Neuronal stem cell (in vitro differentiated cells): ENCODE results near the gene AP3B2.
A peak's percentile ranks its signal among the peaks of the same experiment; 100 is the strongest.

Experiments
- DNase-seq: peaks from one replicate; pipeline ENCODE4 v3.0.0-alpha.2; 2013; ENCODE audit warnings: low spot score
- H2AFZ ChIP-seq: one replicate; pipeline ENCODE4 v1.6.1; 2013; ENCODE audit warnings: mild to moderate bottlenecking, low read length, inconsistent platforms
- H2AK5ac ChIP-seq: 2 replicates; pipeline ENCODE4 v1.6.1; 2013; ENCODE audit warnings: low read depth, mild to moderate bottlenecking, inconsistent platforms, low read length, moderate library complexity, mixed read lengths
- H2BK120ac ChIP-seq: 2 replicates; pipeline ENCODE4 v1.6.1; 2013; ENCODE audit warnings: low read depth, mild to moderate bottlenecking, inconsistent platforms, low read length, moderate library complexity, mixed read lengths
- H2BK12ac ChIP-seq: one replicate; pipeline ENCODE4 v1.6.1; 2013; ENCODE audit warnings: low read length, inconsistent platforms
- H2BK15ac ChIP-seq: 2 replicates; pipeline ENCODE4 v1.6.1; 2013; ENCODE audit warnings: mild to moderate bottlenecking, low read length, inconsistent platforms, mixed read lengths
- H2BK5ac ChIP-seq: one replicate; pipeline ENCODE4 v1.6.1; 2013; ENCODE audit warnings: inconsistent platforms, mild to moderate bottlenecking, low read length, moderate library complexity
- H3K14ac ChIP-seq: one replicate; pipeline ENCODE4 v1.6.1; 2013; ENCODE audit warnings: low read length, inconsistent platforms
- H3K18ac ChIP-seq: 2 replicates; pipeline ENCODE4 v1.6.1; 2013; ENCODE audit warnings: low read length, inconsistent platforms
- H3K23ac ChIP-seq: 2 replicates; pipeline ENCODE4 v1.6.1; 2013; ENCODE audit warnings: low read depth, mild to moderate bottlenecking, mixed read lengths, low read length, inconsistent platforms; ENCODE audit not compliant: poor library complexity
- H3K27ac ChIP-seq: replicated peaks from 3 replicates; pipeline ENCODE4 v1.5.1; 2013; ENCODE audit warnings: low read length, inconsistent platforms
- H3K27me3 ChIP-seq, 3 experiments: 2 replicates each; pipeline ENCODE4 v1.6.1; 2013; ENCODE audit warnings: low read length in 3 of 3, mild to moderate bottlenecking in 2 of 3, inconsistent platforms in 1 of 3, low read depth in 1 of 3, mixed read lengths in 1 of 3, moderate library complexity in 1 of 3; ENCODE audit not compliant: control insufficient read depth in 3 of 3, insufficient read depth in 3 of 3
- H3K36me3 ChIP-seq, 2 donors: replicated peaks in 1 of 2; 2 replicates each; pipeline ENCODE4 v1.6.1; 2013; ENCODE audit warnings: low read length in 2 of 2; ENCODE audit not compliant: control insufficient read depth in 2 of 2, insufficient read depth in 2 of 2
- H3K4ac ChIP-seq: 2 replicates; pipeline ENCODE4 v1.6.1; 2013; ENCODE audit warnings: inconsistent platforms, mild to moderate bottlenecking, low read length, moderate library complexity
- H3K4me1 ChIP-seq, 2 donors: 1 replicate in 1 of 2; 2 replicates in 1 of 2; pipeline ENCODE4 v1.6.1; 2013; ENCODE audit warnings: low read length in 2 of 2, low read depth in 1 of 2; ENCODE audit not compliant: control insufficient read depth in 2 of 2, insufficient read depth in 1 of 2
- H3K4me2 ChIP-seq: one replicate; pipeline ENCODE4 v1.6.1; 2013; ENCODE audit warnings: mild to moderate bottlenecking, low read length, inconsistent platforms; ENCODE audit not compliant: insufficient read depth, poor library complexity, severe bottlenecking
- H3K4me3 ChIP-seq, 2 donors: 2 replicates each; pipeline ENCODE4 v1.5.1; 2013; ENCODE audit warnings: low read length in 2 of 2, mild to moderate bottlenecking in 2 of 2, inconsistent platforms in 1 of 2, moderate library complexity in 1 of 2
- H3K79me1 ChIP-seq: one replicate; pipeline ENCODE4 v1.6.1; 2013; ENCODE audit warnings: low read depth, mild to moderate bottlenecking, inconsistent platforms, low read length, moderate library complexity
- H3K9ac ChIP-seq: one replicate; pipeline ENCODE4 v1.6.1; 2013; ENCODE audit warnings: mild to moderate bottlenecking, low read depth, low read length, inconsistent platforms; ENCODE audit not compliant: poor library complexity
- H3K9me3 ChIP-seq, 2 donors: replicated peaks in 1 of 2; 2 replicates each; pipeline versions ENCODE3 to v1.6.1; 2013; ENCODE audit warnings: low read length in 2 of 2, mild to moderate bottlenecking in 2 of 2, inconsistent platforms in 1 of 2, low read depth in 1 of 2, mixed read lengths in 1 of 2, moderate library complexity in 1 of 2; ENCODE audit not compliant: control insufficient read depth in 2 of 2, insufficient read depth in 1 of 2
- H4K8ac ChIP-seq: one replicate; pipeline ENCODE4 v1.6.1; 2013; ENCODE audit warnings: low read depth, mild to moderate bottlenecking, inconsistent platforms, low read length, moderate library complexity
- H4K91ac ChIP-seq: one replicate; pipeline ENCODE4 v1.6.1; 2013; ENCODE audit warnings: low read length, low read depth, mild to moderate bottlenecking, inconsistent platforms; ENCODE audit not compliant: poor library complexity
- WGBS, 2 donors: extraction: QIAGEN DNeasy Blood & Tissue Kit; methylation state at CpG; one replicate each; pipeline ENCODE4 v1.1.7; 2013; ENCODE audit warnings: missing lambda C conversion rate in 2 of 2, mixed read lengths in 1 of 2; ENCODE audit not compliant: insufficient read length in 2 of 2, insufficient replicate concordance in 1 of 2; ENCODE audit errors: extremely low coverage in 2 of 2; 5-methylcytosine and 5-hydroxymethylcytosine counted together

AP3B2 gene

GRCh38 chr15:82726816-82727215 is 17.1 kb upstream of the AP3B2 start:
- Histone ChIP-seq H2BK12ac (no peak overlapping the region), H3K4ac (no peak overlapping the region), H2BK15ac (no peak overlapping the region), H2AK5ac (no peak overlapping the region), H3K18ac (no peak overlapping the region), H3K4me1 (no peaks in the 10 kb centered on the region), H3K4me3 (no peak overlapping the region), H3K36me3 (no peaks in the 10 kb centered on the region), H2BK120ac (no peak overlapping the region), H3K14ac (no peak overlapping the region), H3K27ac (no peak overlapping the region), H4K91ac (no peak overlapping the region), H3K4me2 (no peak overlapping the region), H2AFZ (no peak overlapping the region), H3K23ac (no peak overlapping the region), H2BK5ac (no peak overlapping the region), H3K27me3 (no peaks in the 10 kb centered on the region), H4K8ac (no peak overlapping the region), H3K79me1 (no peaks in the 10 kb centered on the region), H3K9me3 (no peaks in the 10 kb centered on the region), H3K9ac (no peak overlapping the region)
- DNase-seq = no peak
- no CpG with 5 or more reads among the region's 10 CpGs for WGBS, 2 donors

GRCh38 chr15:82715003-82715402 is 5.3 kb upstream of the AP3B2 start:
- Histone ChIP-seq H3K27me3 (peaks cover 0 to 9% (median 4%) of the 10 kb centered on the region in 3 experiments), H3K4ac (no peak overlapping the region), H2BK5ac (no peak overlapping the region), H3K79me1 (no peaks in the 10 kb centered on the region), H3K14ac (peak overlapping the region; percentile 89), H3K23ac (no peak overlapping the region), H4K91ac (no peak overlapping the region), H3K9ac (no peak overlapping the region), H3K4me1 (peaks cover 5 to 9% of the 10 kb centered on the region in 2 donors), H3K27ac (no peak overlapping the region), H3K4me3 (no peak overlapping the region), H2BK120ac (no peak overlapping the region), H3K9me3 (no peaks in the 10 kb centered on the region), H3K18ac (no peak overlapping the region), H2AK5ac (peak overlapping the region; percentile 37), H3K36me3 (no peaks in the 10 kb centered on the region), H2BK12ac (no peak overlapping the region), H2AFZ (no peak overlapping the region), H4K8ac (no peak overlapping the region), H3K4me2 (no peak overlapping the region), H2BK15ac (no peak overlapping the region)
- DNase-seq = no peak
- no CpG with 5 or more reads among the region's 4 CpGs for WGBS, 2 donors

GRCh38 chr15:82714016-82714415 is 4.3 kb upstream of the AP3B2 start:
- H3K4ac ChIP-seq = no peak overlapping the region
- peak overlapping the region; percentile 63 for H2AFZ ChIP-seq
- H2BK5ac ChIP-seq = no peak overlapping the region
- no peak overlapping the region for H3K4me3 ChIP-seq
- no peak overlapping the region for H3K9ac ChIP-seq
- H3K79me1 ChIP-seq = no peaks in the 10 kb centered on the region
- no peaks in the 10 kb centered on the region for H3K9me3 ChIP-seq
- H3K4me2 ChIP-seq = no peak overlapping the region
- no peak for DNase-seq
- no CpG with 5 or more reads among the region's 3 CpGs for WGBS, 2 donors
- H4K91ac ChIP-seq = no peak overlapping the region
- H3K14ac ChIP-seq = no peak overlapping the region
- H2BK120ac ChIP-seq = no peak overlapping the region
- H2AK5ac ChIP-seq = no peak overlapping the region
- H3K36me3 ChIP-seq = no peaks in the 10 kb centered on the region
- no peak overlapping the region for H2BK12ac ChIP-seq
- no peak overlapping the region for H3K27ac ChIP-seq
- no peak overlapping the region for H3K18ac ChIP-seq
- H2BK15ac ChIP-seq = no peak overlapping the region
- H3K23ac ChIP-seq = no peak overlapping the region
- no peak overlapping the region for H4K8ac ChIP-seq
- peaks cover 5 to 11% of the 10 kb centered on the region in 2 donors for H3K4me1 ChIP-seq
- peaks cover 0 to 10% (median 4%) of the 10 kb centered on the region in 3 experiments for H3K27me3 ChIP-seq

GRCh38 chr15:82712036-82712435 is 2.4 kb upstream of the AP3B2 start:
- Histone ChIP-seq H3K79me1 (no peaks in the 10 kb centered on the region), H3K4me3 (no peak overlapping the region), H2BK120ac (no peak overlapping the region), H2BK12ac (no peak overlapping the region), H3K36me3 (no peaks in the 10 kb centered on the region), H3K4ac (no peak overlapping the region), H3K18ac (no peak overlapping the region), H3K23ac (no peak overlapping the region), H2AK5ac (no peak overlapping the region), H3K9me3 (no peaks in the 10 kb centered on the region), H3K9ac (no peak overlapping the region), H2AFZ (no peak overlapping the region), H3K27me3 (peaks cover 0 to 13% (median 4%) of the 10 kb centered on the region in 3 experiments), H4K91ac (no peak overlapping the region), H3K14ac (no peak overlapping the region), H2BK15ac (no peak overlapping the region), H3K4me1 (peaks cover 12% of the 10 kb centered on the region in 2 donors), H2BK5ac (no peak overlapping the region), H3K4me2 (no peak overlapping the region), H3K27ac (no peak overlapping the region), H4K8ac (no peak overlapping the region)
- no peak for DNase-seq
- WGBS, 2 donors = no CpG with 5 or more reads among the region's 3 CpGs
